ENCODE data around the gene WNT3A.

The WNT3A gene

GRCh38 chr1:228031276-228031995, 24.6 kb downstream of the WNT3A start:
- no peak for DNase-seq

GRCh38 chr1:228032041-228032440, 25.2 kb downstream of the WNT3A start:
- no peak for DNase-seq

- DNase-seq, result no peak
These were observed 26.6 kb downstream of the WNT3A start for GRCh38 chr1:228033376-228033775.

GRCh38 chr1:228034954-228035837, 28.4 kb downstream of the WNT3A start:
- DNase-seq, result no peak

- no peak for DNase-seq
These were observed 29.0 kb downstream of the WNT3A start for GRCh38 chr1:228035844-228036243.

DNA sequence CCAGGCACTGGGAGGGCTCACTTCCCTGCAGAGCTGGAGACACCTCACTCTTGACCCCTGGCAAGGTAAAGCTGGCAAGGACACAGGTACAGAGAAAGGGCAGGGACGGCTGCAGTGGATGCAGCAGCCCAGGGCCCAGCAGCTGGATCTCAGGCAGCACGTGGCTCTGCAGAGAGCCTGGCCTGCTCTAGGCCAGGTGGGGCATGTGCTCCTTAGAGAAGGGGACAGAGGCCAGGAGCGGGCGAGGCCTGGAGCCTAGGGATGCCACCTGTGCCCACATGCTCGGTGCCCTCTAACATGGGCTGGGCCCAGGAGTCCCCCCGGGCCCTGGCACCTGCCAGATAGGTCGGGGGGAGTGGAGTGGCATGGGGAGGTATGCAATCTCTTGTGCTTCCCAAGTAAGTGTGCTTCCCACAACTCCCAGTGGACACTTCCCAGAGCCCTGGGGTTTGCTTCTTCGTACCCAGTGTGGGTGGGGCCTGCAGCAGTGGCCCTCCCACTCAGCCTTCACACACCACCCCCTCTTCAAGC, 30.0 kb downstream of the WNT3A start:
- DNase-seq, result no peak

DNA sequence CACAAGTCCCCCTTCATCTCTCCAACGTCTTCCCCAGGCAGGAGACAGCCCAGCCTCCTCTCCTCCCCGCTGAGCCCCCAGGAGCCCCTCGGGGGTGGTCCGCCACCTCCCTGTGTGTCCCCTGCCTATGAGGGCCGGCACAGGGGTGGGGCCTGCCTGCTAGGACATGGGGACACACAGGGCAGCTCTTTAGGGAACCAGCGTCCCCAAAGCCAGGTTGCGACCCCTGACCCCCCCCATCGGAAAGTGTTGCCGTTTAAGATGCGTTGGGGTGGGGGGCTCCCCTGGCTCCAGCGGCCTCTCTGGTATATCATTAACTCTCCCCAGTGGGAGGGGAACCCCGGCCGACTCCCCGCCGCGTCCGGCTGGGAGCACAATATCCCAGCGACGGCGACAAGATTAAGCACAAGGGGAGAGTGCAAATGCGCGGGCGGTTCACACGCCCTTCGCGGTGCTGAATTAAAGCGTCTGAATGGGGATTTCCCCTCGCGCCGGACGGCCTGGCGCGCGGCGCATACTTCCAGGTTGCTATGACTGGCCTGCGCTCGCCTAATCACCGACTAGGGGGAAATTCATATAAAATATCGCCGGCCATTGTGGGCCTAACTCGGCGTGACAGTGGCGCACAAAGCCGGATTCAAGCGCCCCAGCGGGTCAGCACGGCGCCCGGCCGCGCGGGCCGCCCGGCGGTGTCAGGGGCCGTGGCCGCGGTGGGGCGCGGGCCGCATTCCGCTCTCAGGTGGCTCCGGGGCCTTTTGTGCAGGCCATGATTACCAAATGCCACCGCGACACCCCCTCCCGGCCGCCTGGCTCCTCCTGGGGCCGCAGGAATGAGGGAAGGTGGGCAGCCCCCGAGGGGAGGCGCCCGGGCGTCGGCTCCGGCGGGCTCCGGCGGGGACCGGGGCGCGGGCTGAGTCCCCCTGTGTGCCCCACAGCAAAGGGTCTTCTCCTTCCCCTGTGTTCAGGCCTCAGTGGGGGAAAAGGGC, 30.9 kb downstream of the WNT3A start:
- DNase-seq, result no peak

- DNase-seq, result no peak
These were observed 31.7 kb downstream of the WNT3A start for GRCh38 chr1:228038387-228039005.

GRCh38 chr1:228039006-228039903, 32.5 kb downstream of the WNT3A start:
- no peak for DNase-seq

GRCh38 chr1:228039986-228040385, 33.2 kb downstream of the WNT3A start:
- DNase-seq, result no peak

GRCh38 chr1:228041316-228041715, 34.5 kb downstream of the WNT3A start:
- no peak for DNase-seq

DNA sequence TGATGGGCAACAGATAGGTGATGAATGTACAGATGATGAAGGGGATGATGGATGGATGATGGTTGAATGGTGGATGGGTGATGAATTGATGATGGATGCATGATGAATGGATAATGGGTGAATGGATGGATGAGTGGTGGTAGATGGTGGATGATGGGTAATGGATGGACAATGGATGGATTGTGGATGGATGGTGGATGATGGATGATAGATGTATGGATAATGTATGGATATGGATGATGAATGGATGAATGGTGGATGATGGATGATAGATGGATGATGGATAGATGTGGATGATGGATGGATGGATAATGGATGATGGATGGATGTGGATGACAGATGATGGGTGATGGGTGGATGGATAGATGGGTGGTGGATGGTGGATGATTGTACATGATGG, 35.7 kb downstream of the WNT3A start:
- no peak for DNase-seq

- no peak for DNase-seq
These were observed 36.6 kb downstream of the WNT3A start for GRCh38 chr1:228043281-228043848.

DNA sequence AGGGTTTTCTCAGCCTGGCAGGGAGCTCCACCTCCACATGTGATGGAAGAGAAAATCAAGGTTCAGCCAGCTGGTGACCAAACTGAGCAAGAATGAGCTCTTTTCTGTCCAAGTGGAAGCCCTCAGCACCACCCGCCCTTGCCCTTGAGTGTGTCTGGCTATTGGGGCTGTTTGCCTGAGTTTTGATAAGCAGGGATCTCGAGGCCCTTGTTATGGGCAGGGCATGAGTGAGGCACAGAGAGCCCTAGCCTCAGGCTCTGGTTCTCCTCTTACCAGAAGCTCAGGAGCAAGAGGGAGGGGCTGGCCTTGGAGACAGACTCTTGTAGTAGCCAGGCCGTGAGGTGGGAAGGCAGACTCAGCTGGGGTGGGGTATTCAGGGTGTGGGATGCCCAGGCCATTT, 38.2 kb downstream of the WNT3A start:
- no peak for DNase-seq

GRCh38 chr1:228045405-228045804, 38.6 kb downstream of the WNT3A start:
- DNase-seq, result no peak

DNA sequence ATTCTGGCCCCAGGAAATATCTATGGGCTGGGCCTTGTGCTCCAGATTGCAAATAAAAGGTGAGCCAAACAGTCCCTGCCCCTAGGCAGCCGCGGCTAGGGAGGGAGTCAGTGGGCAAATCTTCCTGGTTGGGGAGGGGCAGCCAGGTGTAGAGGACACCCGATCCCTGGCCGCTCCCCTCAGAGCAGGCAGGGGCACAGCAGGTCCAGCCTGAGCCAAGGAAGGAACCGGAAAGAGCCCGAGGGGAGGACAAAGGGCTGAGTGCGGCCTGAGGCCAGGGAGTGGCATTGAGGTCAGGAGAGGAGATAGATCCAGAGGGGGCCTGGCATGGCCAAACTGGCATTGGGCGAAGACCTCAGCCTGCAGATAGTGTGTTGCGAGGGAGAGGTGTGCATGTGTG, 39.1 kb downstream of the WNT3A start:
- no peak for DNase-seq

DNA sequence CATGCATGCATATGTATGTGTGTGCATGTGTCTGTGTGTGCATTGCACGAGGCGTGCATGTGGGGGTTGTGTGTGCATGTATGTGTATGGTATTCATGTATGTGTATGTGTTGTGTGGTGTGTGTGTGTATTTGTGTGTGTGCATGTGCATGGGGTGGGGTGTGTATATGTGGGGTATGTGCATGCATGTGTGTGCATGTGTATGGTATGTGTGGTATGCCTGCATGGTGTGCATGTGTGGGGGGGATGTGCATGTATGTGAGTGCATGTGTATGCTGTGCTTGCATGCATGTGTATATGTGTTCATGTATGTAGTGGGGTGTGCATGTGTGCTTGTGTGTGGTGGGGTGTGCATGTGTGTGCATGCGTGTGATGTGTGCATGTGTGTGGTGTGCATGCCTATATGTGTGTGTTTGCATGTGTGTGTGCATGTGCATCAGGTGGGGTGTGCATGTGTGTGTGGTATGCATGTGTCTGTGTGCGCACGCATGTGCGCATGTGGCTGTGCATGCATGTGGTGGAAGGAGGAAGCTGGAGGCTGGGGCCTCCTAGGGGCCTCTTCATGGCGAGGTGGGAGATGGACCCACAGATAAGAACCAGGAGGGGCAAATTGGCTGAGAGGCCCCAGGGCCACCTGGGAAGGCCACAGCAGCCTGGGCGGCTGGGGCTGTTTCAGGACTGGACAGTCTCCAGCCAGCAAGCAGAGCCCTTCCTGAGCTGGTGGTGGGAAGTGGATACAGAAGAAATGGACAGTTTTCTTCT, 39.8 kb downstream of the WNT3A start:
- no peak for DNase-seq

DNA sequence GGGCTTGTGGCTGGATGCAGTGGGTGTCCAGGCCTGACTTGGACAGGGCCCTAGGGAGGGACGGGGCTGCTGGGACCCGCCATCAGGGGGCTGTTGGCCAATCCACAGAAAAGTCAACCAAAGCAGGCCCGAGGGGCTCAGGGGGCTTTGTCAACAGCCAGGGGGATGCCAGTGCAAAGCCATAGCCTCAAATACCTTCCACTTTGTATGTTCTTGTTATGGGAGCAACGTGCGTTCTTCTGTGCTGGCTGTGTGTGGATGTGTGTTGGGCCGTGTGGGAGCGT, 40.3 kb downstream of the WNT3A start:
- no peak for DNase-seq

- no peak for DNase-seq
These were observed 41.3 kb downstream of the WNT3A start for GRCh38 chr1:228048120-228048519.

DNA sequence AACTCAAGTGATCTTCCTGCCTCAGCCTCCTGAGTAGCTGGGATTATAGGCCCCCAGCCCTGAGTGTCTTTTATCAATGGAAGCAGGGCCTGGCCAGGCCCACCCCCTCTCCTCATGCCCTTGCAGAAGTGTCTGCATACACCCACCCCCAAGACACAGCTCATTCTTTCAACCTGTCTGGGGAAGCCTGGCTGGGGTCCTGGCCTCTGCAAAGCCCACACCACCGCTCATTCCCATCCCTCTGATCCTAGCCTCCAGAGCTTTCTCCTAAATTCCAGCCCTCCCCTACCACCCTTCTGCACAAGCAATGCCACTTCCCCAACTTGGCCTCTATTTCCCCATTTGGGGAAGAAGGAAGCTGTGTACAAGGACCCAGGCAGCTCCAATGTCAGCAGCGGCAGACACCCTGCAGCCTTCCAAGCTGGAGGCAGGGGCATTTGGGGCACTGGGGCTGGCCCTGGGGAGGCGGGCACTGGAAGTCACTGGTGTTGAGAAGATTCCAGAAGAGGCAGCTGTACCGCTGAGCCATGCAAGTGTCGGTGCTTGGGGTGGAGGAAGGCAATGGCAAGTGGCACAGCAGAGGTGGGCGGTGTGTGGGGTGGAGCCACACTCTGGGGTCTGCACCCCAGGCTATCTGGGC, 42.0 kb downstream of the WNT3A start:
- no peak for DNase-seq
